GM19099 (cell line): ENCODE measurements around the gene MRS2.

Experiments used
- POLR2A ChIP-seq: IDR thresholded peaks from 3 replicates; pipeline ENCODE4 v1.6.1; 2011; ENCODE audit warnings: low read depth; ENCODE audit not compliant: insufficient read length; ENCODE audit errors: extremely low read depth

Gene MRS2

DNA sequence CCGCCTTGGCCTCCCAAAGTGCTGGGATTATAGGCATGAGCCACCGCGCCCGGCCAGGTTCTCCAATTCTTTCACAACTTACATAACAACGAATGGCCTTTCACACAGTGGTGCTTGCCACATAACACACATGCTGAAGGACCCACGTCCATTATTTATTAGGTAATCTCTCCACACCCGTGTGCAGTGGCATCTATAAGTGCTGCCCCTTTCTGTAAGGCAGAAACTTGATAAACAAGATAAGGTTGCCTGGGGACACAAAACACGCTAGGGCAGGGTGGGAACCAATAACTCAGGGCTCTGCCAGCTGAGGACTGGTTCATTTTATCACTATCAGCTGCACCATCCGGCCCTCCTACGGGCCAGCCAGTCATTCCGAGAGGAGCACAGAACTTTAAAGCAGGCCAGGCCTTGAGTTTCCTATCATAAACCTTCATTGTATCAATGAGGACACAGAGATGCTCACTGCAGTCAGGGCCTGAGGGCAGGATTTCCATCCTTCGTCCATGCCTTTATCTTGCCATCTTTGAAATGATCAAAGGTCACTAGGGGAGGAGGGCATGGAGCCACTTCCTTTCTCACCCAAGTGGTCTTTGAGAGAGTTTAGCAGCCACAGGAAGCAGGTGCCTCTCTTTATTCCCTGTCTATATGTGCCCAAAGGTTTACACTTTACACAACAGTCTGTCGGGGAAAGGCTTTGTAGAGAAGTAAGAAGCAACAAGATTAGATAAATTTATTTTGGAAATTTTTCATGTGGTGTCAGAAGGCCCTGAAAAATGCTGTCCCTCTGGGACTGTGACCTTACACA, 49.0 kb downstream of the MRS2 start:
- no peak for TF ChIP-seq POLR2A

DNA sequence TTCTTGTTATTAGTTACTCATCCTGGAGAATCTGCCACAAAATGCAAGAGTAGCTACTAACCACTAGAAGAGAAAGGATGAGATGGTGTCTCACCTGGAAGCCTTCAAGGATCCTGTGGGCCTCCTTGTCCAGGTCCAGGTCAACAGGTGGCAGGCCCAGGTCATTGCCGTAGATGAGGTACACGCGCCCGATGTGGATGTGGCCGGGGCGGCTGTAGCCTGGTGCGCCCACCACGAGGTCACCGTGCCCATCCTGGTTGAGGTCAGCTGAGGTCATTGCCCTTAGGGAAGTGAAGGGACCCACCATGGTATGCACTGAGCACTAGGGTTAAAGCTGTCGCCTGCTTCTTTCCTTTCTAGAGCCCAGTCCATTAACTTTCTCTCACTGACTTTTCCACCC, 51.2 kb downstream of the MRS2 start:
- TF ChIP-seq POLR2A = no peak

DNA sequence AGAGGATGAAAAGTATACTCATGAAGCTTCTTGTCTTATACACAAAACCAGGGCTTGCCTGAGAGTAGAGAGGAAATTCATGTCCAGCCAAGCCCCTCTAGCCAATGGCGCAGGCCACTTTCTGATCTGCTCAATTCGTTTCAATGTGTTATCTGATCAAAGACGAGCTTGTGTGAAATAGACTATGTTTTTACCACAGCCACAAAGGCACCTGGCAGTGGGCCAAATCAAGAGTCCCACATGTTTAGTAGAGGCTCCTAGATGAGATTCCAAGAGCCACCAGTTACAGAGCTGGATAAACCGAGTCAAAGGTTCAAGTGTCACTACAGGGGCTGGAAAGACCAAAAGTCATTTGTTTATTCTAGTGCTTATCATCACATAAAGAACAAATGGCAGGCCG, 51.7 kb downstream of the MRS2 start:
- TF ChIP-seq POLR2A = no peak

DNA sequence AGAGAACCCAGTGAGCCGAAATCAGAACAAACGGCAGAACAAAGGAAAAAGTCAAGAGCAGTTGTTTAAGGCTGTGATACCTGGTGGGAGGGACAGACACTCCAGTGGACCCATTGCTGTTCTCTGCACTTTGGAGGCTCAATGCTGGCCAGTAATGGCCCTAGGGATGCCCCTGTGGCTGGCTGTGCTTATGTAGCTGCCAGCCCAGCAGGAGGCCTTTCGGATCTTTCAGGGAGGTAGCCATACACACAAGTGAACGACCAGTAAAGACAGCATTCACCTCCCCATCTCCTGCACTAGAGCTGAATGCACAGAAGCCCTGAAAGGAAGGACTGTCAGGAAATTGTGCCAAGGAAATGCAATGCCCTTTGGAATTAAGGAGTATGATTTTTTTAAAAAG, 52.3 kb downstream of the MRS2 start:
- TF ChIP-seq POLR2A = no peak

DNA sequence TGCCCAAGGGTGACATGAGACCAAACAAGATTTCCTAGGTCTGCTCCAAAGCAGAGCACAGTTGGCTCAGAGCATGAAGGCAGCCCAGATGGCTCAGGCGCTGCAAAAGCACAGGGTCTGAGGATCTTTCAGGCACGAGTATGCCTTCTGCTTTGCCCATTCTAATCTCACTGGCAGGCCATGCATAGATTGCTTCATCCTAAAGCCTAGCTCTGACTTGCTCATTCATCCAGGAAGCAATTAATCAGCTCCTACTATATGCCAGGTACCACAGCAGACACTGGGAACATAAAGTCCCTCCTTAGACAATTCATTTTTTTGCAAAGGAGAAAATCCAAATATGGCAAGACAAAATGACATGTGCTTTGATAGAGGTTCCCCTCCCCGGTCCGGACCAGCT, 55.4 kb downstream of the MRS2 start:
- no peak for TF ChIP-seq POLR2A

DNA sequence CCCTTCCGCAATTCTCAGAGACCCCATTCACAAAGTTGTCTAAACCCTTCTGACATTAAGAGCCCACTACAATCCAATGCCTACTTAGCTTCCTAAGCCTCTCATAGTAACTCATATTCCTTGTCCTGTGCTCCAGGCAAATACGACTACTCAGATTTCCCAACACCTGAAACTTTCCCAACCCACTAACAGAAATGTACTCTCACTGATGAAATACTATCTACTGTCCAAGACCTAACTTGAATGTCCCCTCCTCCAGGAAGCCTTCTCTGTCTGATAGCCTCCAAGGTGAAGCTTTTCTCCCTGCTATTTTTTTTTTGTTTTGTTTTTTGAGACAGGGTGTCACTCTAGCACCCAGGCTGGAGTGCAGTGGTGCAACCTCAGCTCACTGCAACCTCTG, 56.2 kb downstream of the MRS2 start:
- no peak for TF ChIP-seq POLR2A

DNA sequence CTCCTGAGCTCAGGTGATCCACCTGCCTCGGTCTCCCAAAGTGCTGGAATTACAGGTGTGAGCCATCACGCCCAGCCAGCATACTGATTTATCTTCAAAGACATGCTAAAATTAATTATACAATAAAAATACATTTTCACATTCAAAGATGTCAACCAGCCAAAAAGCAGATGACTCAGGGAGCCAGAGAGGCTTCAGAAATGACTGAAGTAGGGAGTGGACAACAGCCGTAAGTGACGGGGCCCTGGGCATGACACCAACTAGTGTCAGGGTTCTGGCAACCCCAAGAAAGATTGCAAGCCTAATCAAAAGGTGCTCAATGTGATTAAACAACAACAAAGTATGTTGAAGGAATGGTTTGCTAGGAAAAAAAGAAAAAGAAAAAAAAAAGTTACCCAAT, 58.2 kb downstream of the MRS2 start:
- no peak for TF ChIP-seq POLR2A

DNA sequence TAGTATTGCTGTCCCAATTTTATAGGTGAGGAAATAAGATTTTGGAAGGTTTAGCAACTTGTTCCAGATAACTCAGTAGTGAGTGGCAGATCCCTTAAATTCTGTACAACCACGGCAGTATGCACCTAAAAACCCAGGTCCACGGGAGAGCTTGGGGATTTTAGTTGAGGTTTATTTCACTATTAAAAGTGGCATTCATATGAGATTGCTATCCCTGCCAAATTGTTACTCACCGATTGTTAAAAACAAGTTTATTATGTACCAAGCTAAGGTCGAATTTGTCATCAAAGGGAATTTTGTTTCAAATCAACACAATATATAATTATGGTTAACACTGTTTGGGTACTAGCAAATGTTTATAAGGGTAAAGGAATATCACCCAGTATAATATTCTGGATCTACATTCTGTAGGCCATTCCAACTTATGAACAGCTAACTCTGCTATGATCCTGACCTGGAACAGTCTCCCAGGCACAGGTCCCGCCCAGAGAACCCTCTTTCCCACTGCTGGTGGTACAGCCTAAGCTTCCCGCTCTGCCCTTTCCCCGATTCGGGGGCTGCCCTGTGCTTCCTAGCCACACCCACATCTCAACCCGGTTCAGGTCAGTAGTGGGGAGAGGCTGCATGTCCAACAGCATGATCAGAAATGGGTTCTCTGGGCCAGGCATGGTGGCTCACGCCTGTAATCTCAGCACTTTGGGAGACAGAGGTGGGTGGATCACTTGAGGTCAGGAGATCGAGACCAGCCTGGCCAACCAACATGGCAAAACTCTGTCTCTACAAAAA, 61.7 kb downstream of the MRS2 start:
- no peak for TF ChIP-seq POLR2A

DNA sequence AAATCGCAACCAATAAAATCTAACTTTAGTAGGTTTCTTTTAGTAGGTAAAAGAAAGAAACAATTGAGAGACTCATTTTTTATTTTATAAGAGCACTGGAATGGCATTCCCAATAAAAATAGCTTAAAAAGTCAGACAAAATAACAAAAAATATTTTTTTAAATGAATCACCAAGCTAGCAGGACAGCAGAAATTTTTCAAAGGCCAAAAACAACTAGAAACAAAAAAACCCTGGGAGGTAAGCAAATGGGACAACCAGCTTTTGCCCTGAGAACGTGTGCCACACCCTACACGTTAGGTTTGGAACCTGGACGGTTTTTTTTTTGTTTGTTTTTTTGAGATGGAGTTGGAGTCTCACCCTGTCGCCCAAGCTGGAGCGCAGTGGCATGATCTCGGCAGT, 67.1 kb downstream of the MRS2 start:
- TF ChIP-seq POLR2A = no peak

DNA sequence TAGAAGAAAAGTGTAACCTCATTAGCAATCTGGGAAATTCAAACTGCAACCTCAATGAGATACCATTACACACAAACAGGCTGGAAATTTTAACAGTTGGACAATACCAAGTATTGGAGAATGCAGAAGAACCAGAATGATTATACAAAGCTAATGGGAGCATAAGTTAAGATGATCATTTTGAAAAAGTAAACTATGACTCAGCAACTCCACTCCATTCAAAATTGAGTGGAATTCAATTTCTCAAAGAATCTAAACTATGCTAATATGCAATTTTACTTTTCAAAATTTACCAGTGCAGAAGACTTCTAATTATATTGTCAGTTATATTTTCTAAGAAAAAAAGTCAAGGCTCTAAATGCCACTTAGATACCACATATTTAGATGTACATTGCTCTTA, 69.4 kb downstream of the MRS2 start:
- TF ChIP-seq POLR2A = no peak
